GM18519 (cell line): ENCODE measurements around the gene ALOX12.

Experiments
- ATAC-seq: cut with Tn5 transposase; IDR thresholded peaks from one replicate; pipeline ENCODE4 v1.9.1; 2021; ENCODE audit warnings: mild to moderate bottlenecking, moderate library complexity; ENCODE audit not compliant: unreplicated experiment, low FRiP score

ALOX12 gene

GRCh38 chr17:7019839-7020519, 24.1 kb downstream of the ALOX12 start:
- no peak for ATAC-seq

GRCh38 chr17:7020894-7021664, 25.2 kb downstream of the ALOX12 start:
- no peak for ATAC-seq

GRCh38 chr17:7021993-7022778, 26.3 kb downstream of the ALOX12 start:
- peak; percentile 63 for ATAC-seq

GRCh38 chr17:7022781-7023571, 27.1 kb downstream of the ALOX12 start, which contains the start of gene BCL6B:
Gene BCL6B (plus strand): TSS chr17:7023050. CDS start chr17:7023672, 622 bp downstream.
- no peak for ATAC-seq

GRCh38 chr17:7023576-7024401, 27.9 kb downstream of the ALOX12 start:
- ATAC-seq = no peak

GRCh38 chr17:7024402-7024785, 28.5 kb downstream of the ALOX12 start:
- ATAC-seq = no peak

- ATAC-seq = no peak
Measured at GRCh38 chr17:7025245-7025644, 29.4 kb downstream of the ALOX12 start.

- ATAC-seq = no peak
Measured at GRCh38 chr17:7026471-7027115, 30.7 kb downstream of the ALOX12 start.

- no peak for ATAC-seq
Measured at GRCh38 chr17:7027335-7027734, 31.5 kb downstream of the ALOX12 start.

- no peak for ATAC-seq
Measured at GRCh38 chr17:7029096-7029495, 33.2 kb downstream of the ALOX12 start.

- ATAC-seq = no peak
Measured at GRCh38 chr17:7029659-7030058, 33.8 kb downstream of the ALOX12 start.

GRCh38 chr17:7034955-7035590, 39.2 kb downstream of the ALOX12 start:
- no peak for ATAC-seq

- ATAC-seq = peak; percentile 53
Measured at GRCh38 chr17:7035591-7036368, 39.9 kb downstream of the ALOX12 start, which contains the start of gene SLC16A13. Gene SLC16A13 (plus strand): TSS chr17:7036015. CDS start chr17:7036383, 368 bp downstream.

GRCh38 chr17:7038025-7038862, 42.4 kb downstream of the ALOX12 start:
- ATAC-seq = no peak

- ATAC-seq = no peak
Measured at GRCh38 chr17:7039832-7040231, 44.0 kb downstream of the ALOX12 start.

GRCh38 chr17:7041607-7042500, 46.0 kb downstream of the ALOX12 start:
- no peak for ATAC-seq
